ENCODE data around the gene ATRIP. TPM values are rescaled to one million over a fixed set of nuclear protein-coding genes. Genes with fewer than 3 reads are reported as not detected.

The ATRIP gene
- total RNA-seq, 2 experiments from 2014 or later, result 16.3 to 24.5 TPM

GRCh38 chr3:48413611-48414010, 32.9 kb upstream of the ATRIP start:
- Histone ChIP-seq H2AFZ (ENCODE audit: low read length) (no peak overlapping the region), H3K4me2 (ENCODE audit: low read length) (no peak overlapping the region), H4K20me1 (ENCODE audit: insufficient read depth, low read length) (no peaks in the 10 kb centered on the region), H3K79me2 (ENCODE audit: insufficient read depth, low read depth, low read length) (no peaks in the 10 kb centered on the region), H3K9me3 (ENCODE audit: low read length) (no peaks in the 10 kb centered on the region), H3K4me3 (ENCODE audit: low read depth, low read length, poor library complexity, severe bottlenecking) (no peak overlapping the region), H3K4me1 (ENCODE audit: insufficient read depth, low read length, poor library complexity, severe bottlenecking) (peaks cover 6% of the 10 kb centered on the region), H3K27ac (ENCODE audit: low read depth, low read length, poor library complexity, severe bottlenecking) (no peak overlapping the region), H3K36me3 (ENCODE audit: insufficient read depth, low read length) (no peaks in the 10 kb centered on the region), H3K9me2 (ENCODE audit: insufficient read depth, low read length) (no peaks in the 10 kb centered on the region)
- POLR2A ChIA-PET, result no interaction called here
- no TSS peak for BruUV-seq (replicated peaks)
- intact Hi-C loops (cut with micrococcal nuclease; ENCODE audit: unreplicated experiment), result no loop called here
- TF ChIP-seq CTCF (conservative IDR thresholded peaks at IDR 0.05; ENCODE audit: low read length) (no peak), EZH2phosphoT487 (IDR thresholded peaks at IDR 0.05; ENCODE audit: borderline replicate concordance, low read depth, low read length) (no peak)
- CTCF ChIA-PET (ENCODE audit: unreplicated experiment), result no interaction called here
- DNase-seq (ENCODE audit: low spot score), result no peak

GRCh38 chr3:48414376-48415250, 31.9 kb upstream of the ATRIP start:
- Histone ChIP-seq H3K36me3 (ENCODE audit: insufficient read depth, low read length) (no peaks in the 10 kb centered on the region), H3K4me3 (ENCODE audit: low read depth, low read length, poor library complexity, severe bottlenecking) (no peak overlapping the region), H4K20me1 (ENCODE audit: insufficient read depth, low read length) (no peaks in the 10 kb centered on the region), H3K4me1 (ENCODE audit: insufficient read depth, low read length, poor library complexity, severe bottlenecking) (peaks cover 6% of the 10 kb centered on the region), H3K4me2 (ENCODE audit: low read length) (no peak overlapping the region), H3K79me2 (ENCODE audit: insufficient read depth, low read depth, low read length) (no peaks in the 10 kb centered on the region), H3K27ac (ENCODE audit: low read depth, low read length, poor library complexity, severe bottlenecking) (no peak overlapping the region), H3K9me2 (ENCODE audit: insufficient read depth, low read length) (no peaks in the 10 kb centered on the region), H3K9me3 (ENCODE audit: low read length) (no peaks in the 10 kb centered on the region), H2AFZ (ENCODE audit: low read length) (no peak overlapping the region)
- TF ChIP-seq CTCF (conservative IDR thresholded peaks at IDR 0.05; ENCODE audit: low read length) (no peak), EZH2phosphoT487 (IDR thresholded peaks at IDR 0.05; ENCODE audit: borderline replicate concordance, low read depth, low read length) (no peak)
- ChIA-PET CTCF (ENCODE audit: unreplicated experiment) (no interaction called here), POLR2A (no interaction called here)
- no peak for DNase-seq (ENCODE audit: low spot score)
- intact Hi-C loops (cut with micrococcal nuclease; ENCODE audit: unreplicated experiment), result no loop called here
- no TSS peak for BruUV-seq (replicated peaks)

- Histone ChIP-seq H3K9me3 (ENCODE audit: low read length) (no peaks in the 10 kb centered on the region), H3K79me2 (ENCODE audit: insufficient read depth, low read depth, low read length) (no peaks in the 10 kb centered on the region), H3K36me3 (ENCODE audit: insufficient read depth, low read length) (no peaks in the 10 kb centered on the region), H3K4me3 (ENCODE audit: low read depth, low read length, poor library complexity, severe bottlenecking) (no peak overlapping the region), H3K4me1 (ENCODE audit: insufficient read depth, low read length, poor library complexity, severe bottlenecking) (peaks cover 6% of the 10 kb centered on the region), H2AFZ (ENCODE audit: low read length) (no peak overlapping the region), H3K27ac (ENCODE audit: low read depth, low read length, poor library complexity, severe bottlenecking) (no peak overlapping the region), H3K9me2 (ENCODE audit: insufficient read depth, low read length) (no peaks in the 10 kb centered on the region), H3K4me2 (ENCODE audit: low read length) (no peak overlapping the region), H4K20me1 (ENCODE audit: insufficient read depth, low read length) (no peaks in the 10 kb centered on the region)
- intact Hi-C loops (cut with micrococcal nuclease; ENCODE audit: unreplicated experiment), result no loop called here
- ChIA-PET POLR2A (no interaction called here), CTCF (ENCODE audit: unreplicated experiment) (no interaction called here)
- TF ChIP-seq EZH2phosphoT487 (IDR thresholded peaks at IDR 0.05; ENCODE audit: borderline replicate concordance, low read depth, low read length) (no peak), CTCF (conservative IDR thresholded peaks at IDR 0.05; ENCODE audit: low read length) (peak; percentile 25; the same call in 1 of the 2 replicates)
- no TSS peak for BruUV-seq (replicated peaks)
- DNase-seq (ENCODE audit: low spot score), result no peak
These were observed 31.1 kb upstream of the ATRIP start for GRCh38 chr3:48415251-48415953.

Data from OCI-LY7 (cell line).